Natural killer cell (primary cell): ENCODE data around the gene PLCH1. TPM values are rescaled to one million over a fixed set of nuclear protein-coding genes. Genes with fewer than 3 reads are reported as not detected.

ENCODE experiments used
- ATAC-seq, 3 donors: fragments of 150-1000 bp in 2 of 3; fragments of 200-7000 bp in 1 of 3; cut with Tn5 transposase; 1 replicate in 1 of 3; 2 replicates in 2 of 3; pipeline ENCODE4 v1.10.0; 2021; ENCODE audit warnings: mild to moderate bottlenecking in 2 of 3, moderate library complexity in 2 of 3
- DNase-seq, 2 donors: peaks; one replicate each; pipeline versions ENCODE4 v3.0.0 to v3.0.0-alpha.2; 2013 to 2021; ENCODE audit warnings: mixed read lengths in 1 of 2
- H3K27ac ChIP-seq: one replicate; pipeline ENCODE4 v1.5.1; 2013; ENCODE audit warnings: mild to moderate bottlenecking, low read length
- H3K27me3 ChIP-seq: one replicate; pipeline ENCODE4 v1.6.1; 2013; ENCODE audit warnings: low read length; ENCODE audit not compliant: control insufficient read depth, insufficient read depth
- H3K36me3 ChIP-seq: one replicate; pipeline ENCODE4 v1.6.1; 2013; ENCODE audit warnings: low read length; ENCODE audit not compliant: control insufficient read depth, insufficient read depth
- H3K4me1 ChIP-seq: one replicate; pipeline ENCODE4 v1.6.1; 2013; ENCODE audit warnings: low read length; ENCODE audit not compliant: control insufficient read depth, insufficient read depth
- H3K4me3 ChIP-seq: one replicate; pipeline ENCODE4 v1.5.1; 2013; ENCODE audit warnings: low read length
- H3K9me3 ChIP-seq: one replicate; pipeline ENCODE4 v1.6.1; 2013; ENCODE audit warnings: low read length; ENCODE audit not compliant: control insufficient read depth, insufficient read depth
- H3K27ac Mint-ChIP-seq, 2 donors: one replicate each; pipeline ENCODE4 v1.8.0; 2022; ENCODE audit warnings: mild to moderate bottlenecking in 2 of 2, mixed read lengths in 2 of 2, moderate library complexity in 1 of 2
- H3K27me3 Mint-ChIP-seq, 2 donors: one replicate each; pipeline ENCODE4 v1.8.0; 2022; ENCODE audit warnings: low read depth in 2 of 2, mixed read lengths in 2 of 2
- H3K36me3 Mint-ChIP-seq: one replicate; pipeline ENCODE4 v1.8.0; 2022; ENCODE audit warnings: mixed read lengths
- H3K4me1 Mint-ChIP-seq, 2 donors: one replicate each; pipeline ENCODE4 v1.8.0; 2022; ENCODE audit warnings: mixed read lengths in 2 of 2
- H3K4me3 Mint-ChIP-seq: one replicate; pipeline ENCODE4 v1.8.0; 2022; ENCODE audit warnings: mild to moderate bottlenecking, moderate library complexity, mixed read lengths
- H3K9me3 Mint-ChIP-seq, 2 donors: one replicate each; pipeline ENCODE4 v1.8.0; 2022; ENCODE audit warnings: mixed read lengths in 2 of 2
- CTCF ChIP-seq: fragments of 200-600 bp; IDR thresholded peaks from one replicate; pipeline ENCODE4 v1.8.0; 2022; ENCODE audit warnings: antibody characterized with exemption
- WGBS: methylation state at CpG from one replicate; pipeline ENCODE4 v1.1.7; 2013; ENCODE audit warnings: missing lambda C conversion rate; ENCODE audit not compliant: insufficient coverage; 5-methylcytosine and 5-hydroxymethylcytosine counted together
- intact Hi-C: fragments of 100-400 bp; cut with micrococcal nuclease; formaldehyde crosslinking; loops from one replicate; pipeline ENCODE4 v1.14.2; 2022
- total RNA-seq, 4 donors: library from RNA; stranded (reverse); fragments of 120-200 nt in 1 of 4; gene quantifications; one replicate each; pipeline versions ENCODE4 v1.2.3 to v1.2.4, GENCODE V29; 2013 to 2022

PLCH1 gene
- total RNA-seq, 3 donors from 2014 or later (not counting 1 experiment from before 2014, with no cell fraction given), result 0.05 to 0.26 (median 0.08) TPM

DNA sequence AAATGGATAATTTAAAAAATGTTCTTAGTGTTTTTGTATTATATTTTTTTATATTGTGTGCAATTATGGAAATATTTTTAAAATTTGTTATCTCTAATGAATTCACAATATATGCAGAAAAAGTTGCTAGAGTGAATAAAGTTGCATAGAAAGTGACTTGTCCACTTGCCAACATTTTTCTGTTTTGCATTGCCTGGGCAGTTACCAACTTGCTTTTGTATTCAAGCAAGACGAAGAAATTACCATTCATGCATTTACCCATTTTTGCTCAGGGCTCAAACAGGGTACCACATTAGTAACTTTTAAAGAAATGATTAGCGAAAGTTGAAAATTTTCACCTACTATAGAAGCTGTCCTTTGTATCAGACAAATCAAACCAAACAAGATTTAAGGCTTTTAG is 298.5 kb downstream of the PLCH1 start:
- no peaks in the 10 kb centered on the region for H3K27me3 ChIP-seq
- no peaks in the 10 kb centered on the region for H3K4me1 Mint-ChIP-seq
- H3K9me3 ChIP-seq, result no peaks in the 10 kb centered on the region
- H3K4me3 Mint-ChIP-seq, result no peak overlapping the region
- DNase-seq (no peak), ATAC-seq (no peak)
- H3K27me3 Mint-ChIP-seq, result no peaks in the 10 kb centered on the region
- H3K36me3 Mint-ChIP-seq, result no peaks in the 10 kb centered on the region
- TF ChIP-seq CTCF, result no peak
- peaks cover 0 to 3% of the 10 kb centered on the region in 2 donors for H3K9me3 Mint-ChIP-seq
- H3K27ac ChIP-seq, result no peak overlapping the region
- H3K36me3 ChIP-seq, result no peaks in the 10 kb centered on the region
- no peak overlapping the region for H3K4me3 ChIP-seq
- intact Hi-C loops, result no loop called here
- H3K4me1 ChIP-seq, result no peaks in the 10 kb centered on the region
- WGBS, result 93% methylated on average over 2 of the region's 2 CpGs
- H3K27ac Mint-ChIP-seq, result no peak overlapping the region

- Histone ChIP-seq H3K27ac (no peak overlapping the region), H3K4me3 (no peak overlapping the region), H3K4me1 (no peaks in the 10 kb centered on the region), H3K27me3 (no peaks in the 10 kb centered on the region), H3K9me3 (no peaks in the 10 kb centered on the region), H3K36me3 (no peaks in the 10 kb centered on the region)
- Mint-ChIP-seq H3K9me3 (peaks cover 0 to under 1% of the 10 kb centered on the region in 2 donors), H3K4me3 (no peak overlapping the region), H3K36me3 (no peaks in the 10 kb centered on the region), H3K4me1 (no peaks in the 10 kb centered on the region), H3K27me3 (no peaks in the 10 kb centered on the region), H3K27ac (no peak overlapping the region)
- ATAC-seq (no peak), DNase-seq (no peak)
- TF ChIP-seq CTCF, result no peak
- intact Hi-C loops, result no loop called here
- 91% methylated on average over 4 of the region's 4 CpGs for WGBS
Measured at GRCh38 chr3:155444771-155445170, 300.1 kb downstream of the PLCH1 start.

DNA sequence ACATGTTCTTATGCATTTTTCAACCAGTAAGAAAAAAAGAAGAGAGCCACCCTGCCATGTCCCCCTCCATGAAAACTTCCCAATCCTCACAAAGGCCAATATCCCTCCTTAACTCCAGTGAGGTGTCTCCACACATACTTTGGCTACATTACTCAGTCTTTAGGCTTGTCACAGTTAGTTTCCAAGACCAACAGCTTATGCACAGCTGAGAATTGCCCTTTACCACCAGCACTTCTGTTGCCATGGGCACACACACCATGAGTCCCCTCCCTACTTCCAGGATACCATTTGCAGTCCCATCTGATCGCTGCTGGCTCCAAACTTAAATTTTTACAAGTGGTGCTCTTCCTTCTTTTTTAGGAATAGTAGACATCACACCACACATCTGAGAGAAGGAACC is 301.1 kb downstream of the PLCH1 start:
- no peaks in the 10 kb centered on the region for H3K36me3 Mint-ChIP-seq
- 89% methylated on average over 1 of the region's 1 CpG for WGBS

More for the DNA sequence above, 301.1 kb downstream of the PLCH1 start:
- no peak for DNase-seq
- H3K9me3 Mint-ChIP-seq, result no peaks in the 10 kb centered on the region
- H3K4me1 Mint-ChIP-seq, result no peaks in the 10 kb centered on the region
- no peak overlapping the region for H3K4me3 ChIP-seq
- no peak for ATAC-seq
- intact Hi-C loops, result no loop called here
- H3K4me1 ChIP-seq, result no peaks in the 10 kb centered on the region
- H3K27ac ChIP-seq, result no peak overlapping the region
- no peak for TF ChIP-seq CTCF
- no peak overlapping the region for H3K4me3 Mint-ChIP-seq
- no peaks in the 10 kb centered on the region for H3K27me3 ChIP-seq
- no peaks in the 10 kb centered on the region for H3K36me3 ChIP-seq
- H3K27me3 Mint-ChIP-seq, result no peaks in the 10 kb centered on the region
- H3K27ac Mint-ChIP-seq, result no peak overlapping the region
- H3K9me3 ChIP-seq, result no peaks in the 10 kb centered on the region
